Mucosa of rectum (tissue), 2 donors: ENCODE data around the gene STXBP5.

ENCODE experiments used
- H3K27ac ChIP-seq, 2 donors: one replicate each; pipeline ENCODE4 v1.7.0; 2013; ENCODE audit warnings: inconsistent platforms in 2 of 2, low read depth in 2 of 2, low read length in 2 of 2
- H3K27me3 ChIP-seq, 2 donors: one replicate each; pipeline ENCODE4 v1.7.0; 2013; ENCODE audit warnings: low read length in 2 of 2; ENCODE audit not compliant: control insufficient read depth in 2 of 2, insufficient read depth in 2 of 2
- H3K36me3 ChIP-seq, 2 donors: one replicate each; pipeline ENCODE4 v1.7.0; 2013; ENCODE audit warnings: low read length in 2 of 2; ENCODE audit not compliant: control insufficient read depth in 2 of 2, insufficient read depth in 2 of 2
- H3K4me1 ChIP-seq, 2 donors: one replicate each; pipeline ENCODE4 v1.7.0; 2013; ENCODE audit warnings: low read length in 2 of 2, mild to moderate bottlenecking in 1 of 2; ENCODE audit not compliant: control insufficient read depth in 2 of 2, insufficient read depth in 2 of 2
- H3K4me3 ChIP-seq, 2 donors: one replicate each; pipeline ENCODE4 v1.7.0; 2013; ENCODE audit warnings: low read length in 2 of 2
- H3K9ac ChIP-seq, 2 donors: one replicate each; pipeline ENCODE4 v1.7.0; 2013; ENCODE audit warnings: low read length in 2 of 2, low read depth in 1 of 2, mild to moderate bottlenecking in 1 of 2
- H3K9me3 ChIP-seq, 2 donors: one replicate each; pipeline ENCODE4 v1.7.0; 2013; ENCODE audit warnings: low read length in 2 of 2; ENCODE audit not compliant: control insufficient read depth in 2 of 2
- donor health status: healthy.
- donor health status: Normal muscosa, but diverticular disease.

Gene STXBP5

DNA sequence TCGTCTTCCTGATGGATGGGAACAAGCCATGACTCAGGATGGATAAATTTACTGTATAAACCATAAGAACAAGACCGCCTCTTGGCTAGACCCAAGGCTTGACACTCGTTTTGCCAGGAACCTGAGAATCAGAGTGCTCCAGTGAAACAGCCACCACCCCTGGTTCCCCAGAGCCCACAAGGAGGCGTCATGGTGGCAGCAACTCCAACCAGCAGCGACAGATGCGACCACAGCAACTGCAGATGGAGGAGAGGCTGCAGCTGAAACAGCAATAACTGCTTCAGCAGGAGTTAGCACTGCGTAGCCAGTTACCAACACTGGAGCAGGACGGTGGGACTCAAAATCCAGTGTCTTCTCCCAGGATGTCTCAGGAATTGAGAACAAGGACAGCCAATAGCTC lies 203.4 kb downstream of the STXBP5 start:
- H3K9ac ChIP-seq, result no peak overlapping the region
- H3K4me3 ChIP-seq, result no peak overlapping the region

DNA sequence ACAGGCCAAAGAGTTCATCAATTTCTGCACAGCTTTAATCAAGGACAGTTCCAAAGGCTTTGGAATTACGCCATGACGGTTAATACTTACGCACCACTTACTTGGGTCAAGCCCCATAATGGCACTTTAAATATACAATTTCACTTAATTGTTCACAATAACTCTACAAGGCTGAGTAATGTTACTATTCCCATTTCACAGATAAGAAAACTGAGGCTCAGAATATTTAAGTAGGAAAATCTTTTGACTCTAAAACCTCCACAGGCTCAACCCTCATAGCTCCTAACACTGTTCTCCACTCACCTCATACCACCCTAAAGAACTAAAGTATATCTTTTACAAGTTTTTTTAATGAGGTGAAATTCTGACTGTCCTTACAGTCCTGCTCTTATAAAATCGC lies 212.4 kb downstream of the STXBP5 start:
- Histone ChIP-seq H3K9me3 (no peaks in the 10 kb centered on the region), H3K36me3 (no peaks in the 10 kb centered on the region), H3K4me3 (no peak overlapping the region), H3K27ac (no peak overlapping the region), H3K27me3 (no peaks in the 10 kb centered on the region), H3K9ac (no peak overlapping the region), H3K4me1 (no peaks in the 10 kb centered on the region)

More for the DNA sequence above, 203.4 kb downstream of the STXBP5 start:
- Histone ChIP-seq H3K27ac (no peak overlapping the region), H3K27me3 (no peaks in the 10 kb centered on the region), H3K36me3 (no peaks in the 10 kb centered on the region), H3K9me3 (no peaks in the 10 kb centered on the region), H3K4me1 (no peaks in the 10 kb centered on the region)

DNA sequence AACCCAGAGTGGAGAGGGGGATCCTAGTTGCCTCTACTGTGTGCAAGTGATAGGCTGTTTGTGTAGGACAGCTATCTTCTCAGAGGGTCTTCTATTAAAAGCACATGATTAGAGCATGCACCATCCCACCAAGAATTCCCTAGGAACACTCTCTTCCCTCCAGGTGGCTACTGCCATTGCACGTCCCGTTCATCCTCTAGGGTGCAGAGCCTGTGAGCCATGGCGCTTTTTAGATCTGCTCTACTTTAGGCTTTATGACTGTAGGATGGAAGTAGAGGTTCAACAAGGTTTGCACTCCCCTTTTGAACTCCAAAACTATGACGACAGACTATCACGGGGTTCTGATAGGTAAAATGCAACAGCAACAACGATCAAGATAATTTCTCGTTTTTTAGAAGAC lies 213.7 kb downstream of the STXBP5 start:
- Histone ChIP-seq H3K4me1 (no peaks in the 10 kb centered on the region), H3K9ac (no peak overlapping the region), H3K36me3 (no peaks in the 10 kb centered on the region), H3K27ac (no peak overlapping the region), H3K4me3 (no peak overlapping the region), H3K9me3 (no peaks in the 10 kb centered on the region), H3K27me3 (no peaks in the 10 kb centered on the region)

DNA sequence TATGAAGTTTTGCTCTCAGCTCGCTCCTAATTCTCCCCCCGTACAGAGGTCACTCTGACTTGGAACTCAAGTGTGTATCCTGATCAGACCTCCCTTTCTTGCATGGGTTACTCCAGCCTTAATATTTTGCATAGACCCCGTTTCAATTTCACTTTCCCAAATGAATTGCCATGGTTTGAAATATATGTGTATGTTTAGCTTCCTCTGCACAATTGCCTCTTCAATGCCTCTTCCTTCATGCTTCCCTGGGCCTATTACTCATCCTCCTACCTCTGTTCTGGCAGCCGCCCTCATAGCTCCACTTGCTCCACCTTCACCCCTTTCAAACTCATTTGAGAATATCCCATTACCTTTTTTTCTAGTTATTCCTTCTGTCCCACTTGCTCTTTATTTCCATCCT lies 214.3 kb downstream of the STXBP5 start:
- no peaks in the 10 kb centered on the region for H3K4me1 ChIP-seq
- H3K4me3 ChIP-seq, result no peak overlapping the region
- H3K9ac ChIP-seq, result no peak overlapping the region
- no peaks in the 10 kb centered on the region for H3K9me3 ChIP-seq
- no peak overlapping the region for H3K27ac ChIP-seq
- H3K27me3 ChIP-seq, result no peaks in the 10 kb centered on the region
- no peaks in the 10 kb centered on the region for H3K36me3 ChIP-seq

DNA sequence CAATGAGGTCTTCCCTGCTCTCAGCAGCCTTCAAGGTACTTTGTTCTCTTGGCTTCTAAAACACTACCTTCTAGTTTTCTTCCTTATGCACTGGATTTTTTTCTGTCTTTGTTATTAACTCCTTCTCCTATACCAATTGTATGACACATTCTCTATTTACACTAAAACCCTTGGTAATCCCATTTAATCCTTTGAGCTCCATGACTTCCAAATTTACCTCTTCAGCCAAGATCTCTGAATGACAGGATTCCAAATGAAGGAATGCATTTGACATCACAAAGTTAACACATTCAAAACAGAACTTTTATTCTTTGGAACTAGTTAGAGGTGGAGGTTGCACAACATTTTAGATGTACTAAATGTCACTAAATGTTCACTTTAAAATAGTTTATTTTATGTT lies 217.7 kb downstream of the STXBP5 start:
- no peak overlapping the region for H3K27ac ChIP-seq
- no peak overlapping the region for H3K4me3 ChIP-seq
- H3K4me1 ChIP-seq, result no peaks in the 10 kb centered on the region
- no peaks in the 10 kb centered on the region for H3K9me3 ChIP-seq
- H3K27me3 ChIP-seq, result no peaks in the 10 kb centered on the region
- H3K9ac ChIP-seq, result no peak overlapping the region
- no peaks in the 10 kb centered on the region for H3K36me3 ChIP-seq

DNA sequence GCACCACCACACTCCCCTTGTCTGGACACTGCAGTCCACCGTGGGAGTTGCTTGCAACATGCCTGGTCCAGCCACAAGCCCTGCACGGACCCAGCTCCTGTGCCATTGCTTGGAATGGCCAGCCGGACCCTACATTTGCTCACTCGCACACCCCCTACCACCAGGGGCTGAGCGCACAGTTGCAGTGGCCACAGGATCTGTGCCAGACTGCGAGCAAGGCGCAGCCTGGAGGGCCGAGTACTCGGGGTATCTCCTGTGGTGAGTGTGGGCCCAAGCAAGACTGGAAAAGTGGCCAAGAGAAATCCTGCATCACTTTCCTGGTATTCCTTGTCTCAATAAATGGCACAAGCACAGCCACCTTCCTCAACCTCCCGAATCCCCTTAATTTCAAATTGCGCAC lies 218.9 kb downstream of the STXBP5 start:
- H3K27me3 ChIP-seq, result no peaks in the 10 kb centered on the region
- no peaks in the 10 kb centered on the region for H3K36me3 ChIP-seq
- no peaks in the 10 kb centered on the region for H3K4me1 ChIP-seq
- no peaks in the 10 kb centered on the region for H3K9me3 ChIP-seq
- no peak overlapping the region for H3K27ac ChIP-seq
- H3K4me3 ChIP-seq, result no peak overlapping the region
- no peak overlapping the region for H3K9ac ChIP-seq

DNA sequence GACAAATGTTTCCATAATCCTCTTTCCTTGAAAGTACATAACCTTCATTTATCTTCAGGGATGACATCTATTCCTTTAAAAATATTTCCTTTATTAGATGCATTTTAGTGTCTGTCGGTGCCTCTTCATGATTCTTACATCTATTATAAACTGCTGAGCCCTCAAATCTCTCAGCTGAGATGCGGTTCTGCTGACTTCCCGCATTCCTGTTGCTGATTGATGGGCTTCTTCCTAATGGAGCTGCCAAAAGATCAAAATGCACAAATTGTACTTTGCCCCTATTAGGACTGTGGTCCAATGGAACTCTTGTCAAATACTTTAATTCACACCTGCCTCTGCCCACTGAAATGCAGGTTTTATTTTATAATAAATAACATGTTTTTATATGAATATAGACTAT lies 225.6 kb downstream of the STXBP5 start:
- Histone ChIP-seq H3K4me1 (no peaks in the 10 kb centered on the region), H3K36me3 (no peaks in the 10 kb centered on the region), H3K27me3 (no peaks in the 10 kb centered on the region), H3K9me3 (no peaks in the 10 kb centered on the region), H3K4me3 (no peak overlapping the region), H3K27ac (no peak overlapping the region), H3K9ac (no peak overlapping the region)

DNA sequence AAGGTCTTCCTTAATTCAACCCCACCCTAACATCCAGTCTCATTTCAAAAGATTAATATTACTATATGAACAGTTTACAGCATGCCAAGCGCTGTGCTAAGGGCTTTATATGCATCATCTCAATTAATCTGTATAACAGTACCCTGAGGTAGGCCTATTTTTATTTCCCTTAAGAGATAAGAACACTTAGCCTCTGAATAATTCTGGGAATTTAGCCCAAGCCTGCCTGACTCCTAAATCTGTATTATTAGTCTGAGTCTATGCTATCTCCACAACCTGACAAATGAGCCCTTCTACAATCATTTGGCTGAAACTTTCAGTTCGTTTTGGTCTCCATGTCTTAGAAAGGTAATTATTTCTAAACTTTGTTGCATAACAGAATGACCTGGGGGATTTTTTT lies 226.6 kb downstream of the STXBP5 start:
- Histone ChIP-seq H3K4me3 (no peak overlapping the region), H3K4me1 (no peaks in the 10 kb centered on the region), H3K27me3 (no peaks in the 10 kb centered on the region), H3K9me3 (no peaks in the 10 kb centered on the region), H3K9ac (no peak overlapping the region), H3K27ac (no peak overlapping the region), H3K36me3 (no peaks in the 10 kb centered on the region)

DNA sequence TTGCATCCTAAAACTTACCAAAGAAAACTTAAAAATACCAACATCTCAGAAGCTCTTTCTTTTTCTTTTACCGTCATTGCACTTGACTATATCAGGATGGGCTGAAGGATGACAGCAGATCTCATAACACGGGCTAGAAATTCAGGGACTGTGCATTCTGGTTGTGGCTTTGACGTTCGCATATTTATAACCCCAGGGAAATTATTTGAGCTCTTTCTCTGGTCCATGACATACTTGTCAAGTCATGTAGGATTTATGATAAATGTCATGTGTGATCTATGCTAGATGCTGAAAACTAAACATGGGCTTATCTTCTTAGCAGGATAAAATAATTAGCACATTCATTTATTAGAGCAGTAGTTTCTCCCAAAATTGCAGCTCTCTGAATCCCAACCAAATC lies 229.9 kb downstream of the STXBP5 start:
- H3K9me3 ChIP-seq, result no peaks in the 10 kb centered on the region
- no peaks in the 10 kb centered on the region for H3K27me3 ChIP-seq
- H3K9ac ChIP-seq, result no peak overlapping the region
- no peaks in the 10 kb centered on the region for H3K4me1 ChIP-seq
- no peak overlapping the region for H3K4me3 ChIP-seq
- no peak overlapping the region for H3K27ac ChIP-seq
- H3K36me3 ChIP-seq, result no peaks in the 10 kb centered on the region

DNA sequence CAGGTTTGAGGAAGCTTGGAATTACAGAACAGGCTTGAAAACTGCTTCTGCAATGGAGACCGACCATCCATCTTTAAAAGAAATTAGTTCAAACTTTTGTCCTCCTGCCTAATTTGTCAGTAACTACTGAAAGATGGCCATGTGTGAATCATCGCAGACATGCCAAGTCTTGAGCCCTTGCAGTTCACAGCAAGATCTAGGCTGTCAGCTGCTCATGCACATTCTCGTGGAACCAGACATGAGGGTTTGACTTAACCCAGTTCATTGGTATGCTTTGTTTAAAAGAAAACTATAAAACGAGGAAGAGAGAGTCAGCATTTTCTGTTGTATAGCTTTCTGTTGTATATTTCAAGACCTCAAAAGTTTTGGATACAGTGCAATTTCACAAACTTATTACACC lies 230.3 kb downstream of the STXBP5 start:
- Histone ChIP-seq H3K27ac (no peak overlapping the region), H3K4me3 (no peak overlapping the region), H3K9me3 (no peaks in the 10 kb centered on the region), H3K4me1 (no peaks in the 10 kb centered on the region), H3K36me3 (no peaks in the 10 kb centered on the region), H3K27me3 (no peaks in the 10 kb centered on the region), H3K9ac (no peak overlapping the region)

DNA sequence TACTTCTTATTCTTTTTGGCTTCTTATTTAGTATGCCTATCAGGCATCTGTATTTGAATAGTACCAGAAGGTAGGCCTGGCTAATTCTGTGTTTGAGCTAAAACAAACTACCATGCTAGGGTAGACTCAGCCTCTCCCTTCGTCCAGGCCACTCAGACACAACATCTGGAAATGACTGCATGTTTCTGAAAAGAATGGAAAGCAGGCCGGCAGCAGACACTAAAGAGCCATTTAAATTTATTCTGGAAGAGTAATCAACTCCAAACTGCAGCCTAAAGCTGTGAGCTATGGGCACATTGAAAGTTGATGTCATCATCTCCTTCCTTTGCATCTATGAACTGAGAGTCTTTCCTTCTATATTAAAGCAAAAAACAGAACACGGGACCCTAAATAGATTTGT lies 233.4 kb downstream of the STXBP5 start:
- Histone ChIP-seq H3K27me3 (no peaks in the 10 kb centered on the region), H3K9me3 (no peaks in the 10 kb centered on the region), H3K27ac (no peak overlapping the region), H3K9ac (no peak overlapping the region), H3K4me1 (no peaks in the 10 kb centered on the region), H3K36me3 (no peaks in the 10 kb centered on the region), H3K4me3 (no peak overlapping the region)
